Cardiac fibroblast (primary cell): ENCODE results near the gene GPR176.
A peak's percentile ranks its signal among the peaks of the same experiment; 100 is the strongest.

Experiments
- DNase-seq, 2 donors: peaks; one replicate each; pipeline versions ENCODE4 v3.0.0 to v3.0.0-alpha.2; 2010; ENCODE audit warnings: low read depth in 2 of 2
- H3K4me3 ChIP-seq, 2 donors: replicated peaks in 1 of 2; 1 replicate in 1 of 2; 2 replicates in 1 of 2; pipeline ENCODE4 v1.5.1; 2011; ENCODE audit warnings: low read depth in 2 of 2, low read length in 2 of 2, mild to moderate bottlenecking in 2 of 2, moderate library complexity in 1 of 2
- CTCF ChIP-seq: IDR thresholded peaks from one replicate; pipeline ENCODE4 v1.5.1; 2011; ENCODE audit warnings: low read depth, mild to moderate bottlenecking, low read length, inconsistent platforms

GPR176 gene

GRCh38 chr15:39960411-39960810 lies 40.3 kb upstream of the GPR176 start:
- H3K4me3 ChIP-seq: no peak overlapping the region
- DNase-seq: no peak
- no peak for TF ChIP-seq CTCF

- H3K4me3 ChIP-seq: no peak overlapping the region
- peak; percentile 11 to 36 for DNase-seq
- no peak for TF ChIP-seq CTCF
These were observed 39.3 kb upstream of the GPR176 start for GRCh38 chr15:39959411-39959810.

GRCh38 chr15:39957481-39957880 lies 37.4 kb upstream of the GPR176 start:
- DNase-seq: no peak
- H3K4me3 ChIP-seq: no peak overlapping the region
- no peak for TF ChIP-seq CTCF

- TF ChIP-seq CTCF: no peak
- DNase-seq: no peak
- no peak overlapping the region for H3K4me3 ChIP-seq
These were observed 33.5 kb upstream of the GPR176 start for GRCh38 chr15:39953521-39953920.

GRCh38 chr15:39951561-39951960 lies 31.5 kb upstream of the GPR176 start:
- no peak for TF ChIP-seq CTCF
- DNase-seq: no peak
- H3K4me3 ChIP-seq: no peak overlapping the region

GRCh38 chr15:39948817-39949216 lies 28.8 kb upstream of the GPR176 start:
- TF ChIP-seq CTCF: no peak
- H3K4me3 ChIP-seq: no peak overlapping the region
- no peak for DNase-seq

- no peak overlapping the region for H3K4me3 ChIP-seq
- no peak for TF ChIP-seq CTCF
- no peak for DNase-seq
These were observed 27.5 kb upstream of the GPR176 start for GRCh38 chr15:39947401-39948197.
